Colonic mucosa (tissue), 4 donors: Measurements from ENCODE around the gene SPATA20. TPM values are rescaled to one million over a fixed set of nuclear protein-coding genes. Genes with fewer than 3 reads are reported as not detected.

ENCODE experiments used
- DNase-seq: peaks from one replicate; pipeline ENCODE4 v3.0.0-alpha.2; 2020
- H3K27ac ChIP-seq: fragments of 200-600 bp; one replicate; pipeline ENCODE4 v1.8.0; 2021
- H3K27me3 ChIP-seq: fragments of 200-600 bp; one replicate; pipeline ENCODE4 v1.8.0; 2021
- H3K36me3 ChIP-seq: fragments of 200-600 bp; one replicate; pipeline ENCODE4 v1.8.0; 2021
- H3K4me1 ChIP-seq: fragments of 200-600 bp; one replicate; pipeline ENCODE4 v1.8.0; 2021; ENCODE audit warnings: mild to moderate bottlenecking
- H3K4me3 ChIP-seq: fragments of 200-600 bp; one replicate; pipeline ENCODE4 v1.8.0; 2021
- H3K9ac ChIP-seq, 2 donors: one replicate each; pipeline ENCODE4 v1.7.0; 2013; ENCODE audit warnings: control low read depth in 2 of 2, low read depth in 2 of 2, low read length in 2 of 2
- H3K9me3 ChIP-seq: fragments of 200-600 bp; one replicate; pipeline ENCODE4 v1.8.0; 2021
- CTCF ChIP-seq: fragments of 200-600 bp; IDR thresholded peaks from one replicate; pipeline ENCODE4 v1.8.0; 2022; ENCODE audit warnings: antibody characterized with exemption, mild to moderate bottlenecking
- intact Hi-C: fragments of 100-400 bp; cut with DNase I; formaldehyde crosslinking; loops from one replicate; pipeline ENCODE4 v1.14.1; 2022
- total RNA-seq, 2 donors: library from RNA; stranded (reverse); fragmentation: NEBNext Ultra II Directional in 1 of 2; extraction: Animal tissue kit (Norgen Biotek cat#: 25700) in 1 of 2; gene quantifications; one replicate each; pipeline ENCODE4 v1.2.1, GENCODE V29; 2021
- donor health status: healthy.
- donor health status: DM: no; HTN: no; CAD: no.
- donor health status: DM: no; HTN: no; CAD: no.

The SPATA20 gene
- total RNA-seq, 2 donors from 2014 or later, result 41.6 to 53.1 TPM

GRCh38 chr17:50529849-50530248, 17.1 kb upstream of the SPATA20 start:
- Histone ChIP-seq H3K4me1 (no peaks in the 10 kb centered on the region), H3K9me3 (no peaks in the 10 kb centered on the region), H3K27me3 (peaks cover 7% of the 10 kb centered on the region), H3K9ac (no peak overlapping the region), H3K4me3 (no peak overlapping the region), H3K36me3 (no peaks in the 10 kb centered on the region), H3K27ac (no peak overlapping the region)
- no peak for DNase-seq
- intact Hi-C loops, result no loop called here
- TF ChIP-seq CTCF, result no peak

- no peaks in the 10 kb centered on the region for H3K4me1 ChIP-seq
- intact Hi-C loops, result no loop called here
- DNase-seq, result no peak
- no peaks in the 10 kb centered on the region for H3K36me3 ChIP-seq
- TF ChIP-seq CTCF, result no peak
- peak overlapping the region in 1 of 2 donors; percentile 91 for H3K9ac ChIP-seq
- H3K27me3 ChIP-seq, result peaks cover 7% of the 10 kb centered on the region
- H3K4me3 ChIP-seq, result no peak overlapping the region
- no peaks in the 10 kb centered on the region for H3K9me3 ChIP-seq
- H3K27ac ChIP-seq, result no peak overlapping the region
Measured at GRCh38 chr17:50531428-50532025, 15.4 kb upstream of the SPATA20 start.

GRCh38 chr17:50532452-50533024, 14.4 kb upstream of the SPATA20 start, which contains the start of gene EPN3:
Gene EPN3, plus strand, starts transcription at chr17:50532735. Its CDS starts 3,822 bp downstream, at chr17:50536557.
- Histone ChIP-seq H3K27ac (peak within 1 kb of the TSS; percentile 87), H3K4me3 (peak within 1 kb of the TSS; percentile 44), H3K27me3 (peaks cover 7% of the 10 kb centered on the region), H3K4me1 (no peaks in the 10 kb centered on the region), H3K9ac (peak within 1 kb of the TSS; percentile 71 to 91), H3K9me3 (no peaks in the 10 kb centered on the region), H3K36me3 (no peaks in the 10 kb centered on the region)
- no peak for TF ChIP-seq CTCF
- peak; percentile 87 for DNase-seq
- intact Hi-C loops, result no loop called here

GRCh38 chr17:50533185-50533584, 13.8 kb upstream of the SPATA20 start:
- H3K27ac ChIP-seq, result peak overlapping the region; percentile 87
- H3K9me3 ChIP-seq, result no peaks in the 10 kb centered on the region
- intact Hi-C loops, result no loop called here
- H3K4me3 ChIP-seq, result peak overlapping the region; percentile 44
- no peak for TF ChIP-seq CTCF
- no peaks in the 10 kb centered on the region for H3K4me1 ChIP-seq
- H3K9ac ChIP-seq, result peak overlapping the region; percentile 71 to 91
- peak; percentile 42 for DNase-seq
- H3K27me3 ChIP-seq, result peaks cover 7% of the 10 kb centered on the region
- H3K36me3 ChIP-seq, result no peaks in the 10 kb centered on the region

GRCh38 chr17:50533720-50534148, 13.2 kb upstream of the SPATA20 start:
- H3K4me1 ChIP-seq, result no peaks in the 10 kb centered on the region
- TF ChIP-seq CTCF, result no peak
- H3K27me3 ChIP-seq, result peaks cover 7% of the 10 kb centered on the region
- peak overlapping the region; percentile 87 for H3K27ac ChIP-seq
- intact Hi-C loops, result no loop called here
- peak; percentile 89 for DNase-seq
- H3K4me3 ChIP-seq, result peak overlapping the region; percentile 44
- H3K9me3 ChIP-seq, result no peaks in the 10 kb centered on the region
- peak overlapping the region; percentile 71 to 91 for H3K9ac ChIP-seq
- H3K36me3 ChIP-seq, result no peaks in the 10 kb centered on the region
